SKM-1 treated with dmso at 0.1 percent for 144 hours (cell line): ENCODE data around the gene FECH.
A peak's percentile ranks its signal among the peaks of the same experiment; 100 is the strongest.
"Not testable (repeated sequence)": the region's sequence is repeated elsewhere in the genome, so short reads cannot be mapped to it uniquely, and the experiment has no call there.

Experiments used
- DNase-seq: peaks from one replicate; lab custom pipeline; 2025; ENCODE audit not compliant: unreplicated experiment; lab: John Stamatoyannopoulos, UW

Gene FECH, protein sequence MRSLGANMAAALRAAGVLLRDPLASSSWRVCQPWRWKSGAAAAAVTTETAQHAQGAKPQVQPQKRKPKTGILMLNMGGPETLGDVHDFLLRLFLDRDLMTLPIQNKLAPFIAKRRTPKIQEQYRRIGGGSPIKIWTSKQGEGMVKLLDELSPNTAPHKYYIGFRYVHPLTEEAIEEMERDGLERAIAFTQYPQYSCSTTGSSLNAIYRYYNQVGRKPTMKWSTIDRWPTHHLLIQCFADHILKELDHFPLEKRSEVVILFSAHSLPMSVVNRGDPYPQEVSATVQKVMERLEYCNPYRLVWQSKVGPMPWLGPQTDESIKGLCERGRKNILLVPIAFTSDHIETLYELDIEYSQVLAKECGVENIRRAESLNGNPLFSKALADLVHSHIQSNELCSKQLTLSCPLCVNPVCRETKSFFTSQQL

DNA sequence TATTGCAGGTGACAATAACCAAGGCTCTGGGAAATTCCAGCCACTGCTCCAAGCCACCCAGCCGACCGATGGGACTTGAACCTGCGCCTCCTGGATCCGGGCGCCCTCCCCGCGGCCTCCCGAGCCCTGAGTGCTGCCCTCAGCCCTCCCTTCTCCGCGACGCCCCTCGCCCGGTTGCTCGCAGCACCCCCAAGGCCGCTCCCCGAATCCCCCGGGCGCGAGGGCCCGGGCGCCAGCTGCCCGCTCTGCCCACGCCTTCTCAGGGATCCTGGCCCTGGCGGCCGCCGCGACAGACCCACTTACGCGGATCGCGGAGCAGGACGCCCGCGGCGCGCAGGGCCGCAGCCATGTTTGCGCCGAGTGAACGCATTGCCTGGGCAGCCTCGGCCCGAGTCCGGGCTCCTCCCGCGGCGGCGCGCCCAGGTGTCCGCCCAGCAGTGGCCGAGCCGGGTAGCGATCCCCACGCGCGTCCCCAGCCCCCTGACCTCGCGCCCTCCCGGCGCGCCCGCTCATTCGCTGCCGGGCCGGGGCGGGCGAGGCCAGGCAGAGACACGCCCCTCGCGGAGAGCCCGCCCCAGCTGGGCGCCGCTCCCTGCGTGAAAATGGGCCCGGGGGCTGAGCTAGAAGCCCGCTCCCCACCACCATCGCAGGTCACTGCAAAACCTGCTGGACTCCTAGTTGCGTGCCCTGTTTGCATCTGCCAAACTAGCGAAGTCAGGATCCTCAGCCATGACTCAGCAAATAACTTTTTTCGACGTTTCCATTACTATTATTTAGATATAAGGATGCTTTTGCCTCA, at the start of gene FECH:
TSS of gene FECH (minus strand) at position 452 of the 799 bp plus-strand sequence. CDS start at position 370, 82 bp downstream.
- peak; percentile 70 for DNase-seq

DNA sequence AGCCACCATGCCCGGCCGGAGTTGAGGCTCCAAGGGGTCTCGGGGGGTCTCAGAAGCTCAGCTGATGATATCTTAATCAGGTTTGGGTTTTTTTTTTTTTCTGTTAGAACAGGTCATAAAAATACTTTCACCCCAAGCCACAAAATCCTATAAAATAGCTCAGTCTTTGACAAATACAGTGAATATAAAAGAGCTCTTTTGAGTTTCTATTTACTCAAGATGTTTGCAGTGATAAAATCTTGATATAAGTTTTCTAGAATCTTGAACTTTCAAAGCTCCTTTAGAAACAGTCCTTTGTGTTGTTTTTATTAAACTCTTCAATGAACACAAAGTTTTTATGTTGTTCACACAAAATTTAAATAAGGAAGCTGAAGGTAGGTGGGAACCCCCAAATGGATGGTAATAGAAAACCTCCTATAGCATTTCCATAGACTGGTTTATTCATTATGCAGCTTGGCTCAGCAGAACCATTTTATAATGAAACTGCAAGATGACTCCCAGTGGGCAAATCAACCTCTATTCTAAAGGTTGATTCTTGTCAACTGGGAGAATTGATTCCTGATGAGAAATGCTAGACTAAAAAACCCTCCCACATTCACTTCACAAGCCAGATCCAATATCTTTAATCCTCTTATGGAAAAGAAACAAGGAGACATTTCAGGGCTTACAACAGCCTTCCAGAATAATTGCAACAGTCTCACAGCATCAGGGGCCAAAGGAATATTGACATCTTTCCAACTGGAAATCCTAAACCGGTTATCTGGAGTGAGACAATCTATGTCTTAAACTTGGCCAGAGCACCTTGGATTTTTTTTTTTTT, 48.7 kb upstream of the FECH start:
- DNase-seq: no peak

DNA sequence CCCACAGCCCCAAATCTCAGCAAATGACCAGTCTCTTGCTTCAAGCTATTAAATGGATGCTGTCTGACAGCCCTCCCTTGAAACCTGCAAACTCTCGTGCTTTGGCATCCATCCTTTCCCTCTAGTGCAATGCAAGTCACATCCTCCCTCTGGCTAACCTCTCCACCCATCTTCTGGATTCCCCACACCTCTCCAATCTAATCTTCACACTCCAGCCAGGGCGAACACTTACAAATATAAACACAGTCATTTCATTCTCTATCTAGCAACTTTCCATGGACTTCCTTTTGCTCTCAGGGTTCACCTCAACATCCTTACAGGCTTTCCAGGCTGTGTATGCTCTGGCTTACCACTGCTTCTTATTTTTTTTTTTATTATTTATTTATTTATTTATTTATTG, 45.2 kb upstream of the FECH start:
- no peak for DNase-seq

DNA sequence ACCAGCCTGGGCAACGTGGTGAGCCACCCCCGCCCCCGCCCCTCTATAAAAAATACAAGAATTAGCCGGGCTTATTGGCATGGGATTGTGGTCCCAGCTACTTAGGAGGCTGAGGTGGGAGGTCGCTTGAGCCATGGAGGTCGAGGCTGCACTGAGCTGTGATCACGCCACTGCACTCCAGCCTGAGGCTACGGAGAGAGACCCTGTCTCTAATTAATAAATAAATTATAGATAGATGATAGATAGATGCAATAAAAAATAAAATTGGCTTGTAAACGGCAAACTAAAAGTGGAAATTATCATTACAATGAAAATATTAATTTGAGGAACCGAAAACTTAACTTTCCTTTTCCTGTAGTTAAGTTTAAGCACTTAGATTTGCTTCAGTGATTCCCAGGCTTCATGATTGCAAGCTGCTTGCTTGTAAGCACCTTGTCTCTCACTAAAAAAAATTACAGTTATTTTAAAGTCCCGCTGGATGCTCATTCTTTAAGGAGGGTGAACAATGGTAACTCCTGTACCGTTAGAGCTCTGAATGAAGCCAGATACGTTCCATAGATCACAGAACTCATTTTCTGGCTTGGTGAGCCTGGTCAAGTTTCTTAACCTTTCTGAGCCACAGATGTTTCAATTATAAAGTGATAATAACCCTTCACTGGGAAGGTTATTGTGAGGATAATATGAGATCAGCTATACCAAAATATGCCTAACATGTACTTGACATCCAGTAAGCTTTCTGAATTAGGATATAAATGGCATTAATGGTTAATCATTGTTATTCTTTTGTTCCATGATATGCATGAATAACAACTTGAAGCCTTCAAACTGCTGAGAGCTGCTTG, 44.5 kb upstream of the FECH start:
- no peak for DNase-seq

DNA sequence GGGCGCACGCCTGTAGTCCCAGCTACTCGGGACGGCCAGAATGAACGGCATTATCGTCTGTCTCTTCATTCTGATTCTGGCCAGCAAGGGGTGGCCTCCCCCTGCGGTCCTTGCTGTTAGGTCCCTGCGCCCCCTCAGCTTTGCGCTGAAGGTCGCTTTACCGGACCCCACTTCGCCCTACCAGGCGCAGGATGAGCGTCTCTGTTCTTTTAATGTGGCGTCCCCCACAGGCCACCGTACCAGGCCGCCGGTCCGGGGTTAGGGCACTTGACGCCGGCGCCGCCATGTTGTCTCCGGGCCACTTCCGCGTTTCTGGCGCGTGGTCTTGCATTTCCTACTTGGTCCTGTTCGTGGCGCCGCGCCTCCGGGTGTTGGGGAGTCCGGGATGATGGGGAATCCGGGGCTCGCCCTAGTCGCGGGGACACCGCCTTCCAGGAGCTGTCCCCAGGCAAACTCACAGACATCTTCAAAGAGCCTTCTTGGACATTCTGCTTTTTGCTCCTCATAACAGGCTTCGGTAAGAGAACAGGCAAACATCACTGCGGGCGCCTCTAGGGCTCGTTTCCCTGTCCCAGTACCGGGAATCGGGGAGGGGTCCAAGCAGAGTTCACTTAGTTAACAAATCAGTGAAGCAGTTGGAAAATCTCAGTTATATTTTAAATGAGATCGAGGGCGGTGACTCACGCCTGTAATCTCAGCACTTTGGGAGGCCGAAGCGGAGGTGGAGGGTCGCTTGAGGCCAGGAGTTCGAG, 43.7 kb upstream of the FECH start:
- DNase-seq: peak; percentile 88

DNA sequence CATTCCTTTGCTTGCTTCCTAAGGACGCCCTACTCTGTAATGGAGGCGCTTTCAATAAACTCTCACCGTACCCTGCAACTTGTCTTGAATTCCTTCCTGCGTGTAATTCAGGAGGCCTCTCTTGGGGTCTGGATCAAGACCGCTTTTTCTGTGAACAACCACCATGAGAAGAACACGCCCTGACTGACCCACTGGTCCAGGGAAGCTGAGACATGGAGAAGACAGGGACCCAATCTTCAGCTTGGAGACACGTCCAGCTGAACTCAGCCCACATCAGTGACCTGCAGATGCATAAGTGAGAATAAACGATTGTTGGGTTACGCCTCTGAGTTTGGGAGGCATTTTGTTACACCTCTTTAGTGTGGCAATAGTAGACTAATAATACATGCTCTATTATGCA, 42.9 kb upstream of the FECH start:
- DNase-seq: no peak

DNA sequence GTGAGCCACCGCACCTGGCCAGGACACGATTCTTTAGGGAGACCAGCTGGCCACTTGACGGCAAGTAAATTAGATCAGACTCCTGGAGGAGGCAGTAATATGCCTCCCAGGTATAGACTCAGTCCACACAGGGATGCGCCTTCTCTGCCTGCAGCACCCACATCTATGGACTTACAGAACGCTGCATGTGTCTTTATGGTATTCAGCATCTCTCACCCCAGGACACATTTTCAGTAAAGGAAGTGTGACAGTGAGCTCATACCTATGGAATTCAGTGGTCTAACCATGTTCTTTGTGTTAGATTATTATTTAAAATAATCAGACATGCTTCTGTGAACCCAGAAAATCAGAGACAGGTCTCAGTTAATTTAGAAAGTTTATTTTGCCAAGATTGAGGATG, 41.0 kb upstream of the FECH start:
- DNase-seq: no peak

DNA sequence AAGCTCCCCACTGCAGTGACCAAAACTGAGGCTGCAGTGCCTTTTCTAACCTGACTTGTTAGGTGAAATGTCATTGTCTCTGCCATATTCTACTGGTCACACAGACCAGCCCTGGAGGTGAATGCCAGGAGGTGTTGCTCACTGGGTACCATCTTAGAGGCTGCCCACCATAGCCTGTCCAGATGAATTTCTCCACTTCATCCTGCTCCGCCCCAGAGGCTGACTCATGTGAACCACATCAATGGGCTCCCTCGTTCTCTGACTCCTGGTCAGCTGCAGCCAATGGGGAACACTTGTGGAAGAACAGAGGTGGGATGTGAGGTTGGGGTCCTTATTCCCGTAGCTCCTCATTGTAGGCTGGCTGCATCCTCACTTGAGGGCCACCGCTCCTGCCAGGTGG, 38.5 kb upstream of the FECH start:
- DNase-seq: no peak

DNA sequence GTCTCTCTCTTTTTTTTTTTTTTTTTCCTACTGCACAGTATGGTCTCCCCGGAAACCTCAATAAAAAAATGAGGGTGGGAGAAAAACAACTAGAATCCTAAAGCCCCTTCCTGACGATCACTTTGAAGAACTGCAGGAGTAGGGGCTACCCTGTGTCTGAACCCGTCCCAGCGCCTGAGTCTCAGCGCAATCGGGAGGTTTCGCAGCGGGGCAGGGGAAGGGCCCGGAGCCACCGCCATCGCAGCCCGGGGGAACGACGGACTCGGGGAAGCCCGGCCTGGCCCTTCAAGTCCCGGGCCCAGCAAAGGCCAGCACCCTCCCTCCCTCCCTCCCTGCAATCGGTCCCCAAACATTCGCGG, 34.7 kb upstream of the FECH start:
- DNase-seq: no peak

DNA sequence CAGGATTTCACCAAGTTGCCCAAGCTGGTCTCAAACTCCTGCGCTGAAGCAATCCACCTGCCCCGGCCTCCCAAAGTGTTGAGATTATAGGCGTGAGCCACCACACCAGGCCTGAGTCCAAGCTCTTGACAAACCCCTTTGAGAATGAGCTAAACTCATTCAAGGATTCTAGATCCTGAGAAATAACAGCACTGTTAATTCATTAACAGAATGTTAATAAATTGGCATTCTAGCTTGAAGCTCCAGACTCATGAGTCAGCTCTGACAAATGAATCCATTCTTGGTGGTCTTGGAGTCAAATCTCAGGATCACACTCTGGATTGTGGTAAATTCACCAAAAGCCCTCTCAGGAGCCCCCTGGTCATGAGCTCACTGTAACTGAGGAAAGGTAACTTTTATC, 33.4 kb upstream of the FECH start:
- DNase-seq: no peak

DNA sequence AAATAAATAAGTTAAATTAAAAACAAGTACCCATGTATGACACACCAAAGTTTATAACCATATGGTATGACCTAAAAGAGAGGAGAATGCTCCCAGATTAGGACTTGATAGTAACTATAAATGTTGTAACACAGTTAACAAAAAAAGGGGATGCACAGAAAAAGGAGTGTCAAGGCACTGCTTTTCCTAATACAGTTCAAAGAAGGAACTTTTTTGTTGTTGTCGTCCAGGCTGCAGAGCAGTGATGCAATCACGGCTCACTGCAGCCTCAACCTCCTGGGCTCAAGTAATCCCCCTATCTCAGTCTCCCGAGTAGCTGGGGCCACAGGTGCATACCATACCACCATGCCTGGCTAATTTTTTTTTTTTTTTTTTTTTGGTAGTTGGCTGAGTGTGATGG, 32.4 kb upstream of the FECH start:
- DNase-seq: no peak

DNA sequence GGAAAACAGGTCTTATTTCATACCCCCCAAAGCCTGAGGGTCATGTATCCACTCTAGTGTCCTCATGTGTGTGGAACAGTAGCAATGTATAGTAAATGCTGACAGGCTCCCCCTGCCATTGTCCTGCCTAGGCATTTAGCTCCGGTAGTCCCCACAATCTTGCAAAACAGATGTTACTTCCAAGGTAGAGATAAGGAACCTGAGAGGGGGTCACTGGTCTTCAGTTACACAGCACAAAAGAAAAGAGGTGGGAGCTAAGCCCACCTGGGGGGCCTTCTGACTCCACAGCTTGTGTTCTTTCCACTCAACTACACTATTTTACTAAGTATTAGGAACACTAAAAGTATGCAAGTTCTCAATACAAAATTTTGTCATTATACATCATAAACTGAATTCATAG, 17.4 kb upstream of the FECH start:
- DNase-seq: no peak

DNA sequence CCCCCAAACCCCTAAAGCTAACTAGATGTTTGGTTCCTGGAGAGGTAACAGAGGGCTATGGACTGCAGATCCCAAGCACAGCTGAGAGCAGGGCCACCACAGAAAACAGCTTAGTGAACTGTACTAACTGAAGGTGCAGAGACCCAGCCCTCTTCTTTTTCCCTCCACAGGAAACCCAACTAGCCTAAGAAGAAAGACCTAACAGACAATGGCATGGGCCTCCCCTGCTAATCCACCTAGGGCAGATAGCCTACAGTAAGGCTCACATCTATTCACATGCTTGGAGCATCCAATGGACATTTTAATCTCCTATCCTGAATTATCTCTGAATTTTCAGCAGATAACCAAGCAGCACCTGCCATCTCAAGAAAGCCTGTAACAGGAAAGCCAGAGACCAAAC, 8.8 kb upstream of the FECH start:
- no peak for DNase-seq

DNA sequence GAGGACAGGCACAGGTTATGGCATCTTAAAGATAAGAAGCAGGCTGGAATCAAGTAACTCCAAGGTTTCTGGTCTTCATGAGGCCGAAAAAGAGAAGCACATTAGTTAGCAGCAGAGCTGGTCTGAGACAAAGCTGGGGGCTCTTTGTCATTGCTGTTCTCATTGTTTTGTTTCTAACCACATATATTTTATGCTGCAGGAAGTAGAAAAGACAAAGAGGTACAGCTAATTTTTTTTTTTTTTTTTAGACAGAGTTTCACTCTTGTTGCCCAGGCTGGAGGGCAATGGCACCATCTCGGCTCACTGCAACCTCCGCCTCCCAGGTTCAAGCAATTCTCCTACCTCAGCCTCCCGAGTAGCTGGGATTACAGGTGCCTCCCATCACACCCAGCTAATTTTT, 6.2 kb upstream of the FECH start:
- not testable (repeated sequence) for DNase-seq

DNA sequence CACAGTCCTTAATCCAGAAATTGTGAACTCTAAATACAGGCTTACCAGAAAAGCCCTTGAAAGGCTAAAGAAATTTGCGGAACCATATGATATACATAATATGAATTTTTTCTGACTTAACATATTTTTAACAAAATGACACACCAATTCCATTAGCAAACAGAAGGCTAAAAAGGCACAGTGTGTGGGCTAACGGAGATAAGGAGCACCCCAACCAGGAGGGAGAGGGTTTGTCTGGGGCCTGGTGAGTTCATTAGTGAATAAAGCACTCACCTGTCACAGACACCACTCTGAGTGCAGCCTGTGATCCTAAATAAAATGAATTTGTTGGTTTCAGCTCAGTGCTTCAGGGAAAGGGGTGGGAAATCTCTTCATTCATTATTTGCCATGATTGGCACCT, 2.7 kb upstream of the FECH start:
- no peak for DNase-seq

DNA sequence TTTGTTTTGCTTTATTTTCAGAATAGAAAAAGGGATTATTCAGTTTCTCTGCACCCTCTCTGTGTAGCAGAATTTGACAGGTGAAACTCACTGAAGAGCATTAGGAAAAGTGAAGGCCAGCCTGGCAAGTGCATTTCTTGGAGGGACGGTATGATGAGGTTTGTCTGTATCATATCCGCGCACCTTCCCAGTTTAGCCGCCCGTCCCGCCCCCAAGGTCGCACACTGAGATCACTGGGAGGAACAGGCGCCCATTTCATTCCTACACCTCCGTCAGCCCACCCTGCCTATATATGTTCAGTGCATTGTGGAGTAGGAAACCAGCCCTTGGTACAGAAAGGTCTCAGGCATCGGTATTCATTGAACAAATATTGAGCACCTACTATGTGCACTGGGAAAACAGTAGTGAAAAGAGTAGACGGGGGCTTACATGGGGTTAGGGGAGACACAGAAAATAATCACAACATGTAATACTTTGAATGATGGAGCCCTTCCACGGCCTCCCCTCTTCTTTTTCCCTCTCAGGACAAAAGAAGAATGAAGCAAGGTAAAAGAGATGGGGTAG, 678 bp upstream of the FECH start:
- DNase-seq: no peak

DNA sequence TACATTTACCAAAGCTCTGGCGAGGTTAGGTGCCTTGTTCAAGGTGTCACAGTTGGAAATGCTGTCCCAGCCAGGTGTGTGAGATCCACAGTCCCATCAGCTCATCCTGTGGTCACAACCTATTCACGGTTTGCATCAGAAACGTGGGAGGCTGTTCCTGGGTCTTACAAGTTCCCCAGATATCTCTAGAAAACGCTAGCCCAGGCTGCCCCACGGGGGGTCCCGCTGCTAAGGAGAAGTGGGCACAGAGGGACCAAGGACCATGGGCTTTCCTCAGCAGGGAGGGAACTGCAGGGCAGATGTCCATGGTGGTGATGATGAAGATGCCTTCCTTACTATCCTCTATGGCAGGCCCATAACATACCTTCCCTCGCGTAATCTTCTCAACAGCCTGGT, 649 bp downstream of the FECH start:
- no peak for DNase-seq

DNA sequence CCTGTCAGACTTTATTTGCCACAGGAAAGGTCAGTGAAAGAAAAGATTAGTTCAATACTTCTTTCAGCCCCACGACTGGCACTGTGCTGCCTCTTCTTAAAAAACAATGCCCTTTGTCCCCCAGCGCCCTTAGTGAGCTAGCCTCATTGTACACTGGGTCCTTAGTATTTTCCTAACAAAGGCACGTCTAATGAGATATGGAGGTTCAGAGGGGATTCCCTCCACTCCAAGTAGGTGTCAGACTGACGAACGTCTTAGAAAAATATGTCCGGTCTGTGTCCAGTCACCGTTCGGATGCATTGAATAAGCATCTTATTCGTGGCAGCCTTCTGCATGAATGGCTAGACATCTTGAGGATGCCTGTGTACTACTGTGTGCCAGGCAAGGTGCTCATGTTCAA, 1.1 kb downstream of the FECH start:
- no peak for DNase-seq

DNA sequence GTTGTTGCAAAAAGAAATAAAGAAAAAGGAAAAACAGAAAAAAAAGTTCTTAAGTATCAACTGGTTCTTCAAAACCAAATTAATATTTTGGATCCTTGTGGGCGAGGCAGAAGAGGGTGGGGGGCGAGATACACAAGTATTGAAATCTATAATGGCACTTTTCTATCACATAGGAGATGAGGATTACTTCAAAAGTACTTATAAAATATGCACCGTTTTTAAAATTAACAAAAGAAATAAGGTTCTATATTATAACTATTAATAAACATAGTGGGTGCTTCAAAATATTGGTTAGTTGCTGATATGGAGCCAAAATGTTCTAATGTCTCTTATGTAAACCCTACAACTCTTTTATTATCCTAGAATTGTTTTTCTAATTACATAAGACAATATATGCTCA, 2.1 kb downstream of the FECH start:
- DNase-seq: no peak
